Activated CD4-positive, alpha-beta T cell treated with anti-CD3 and anti-CD28 coated beads, Interleukin-2, Interleukin-6, amounts not matched to agents 100 ng/mL and 50 ng/mL, durations not matched to agents 16 hours and 8 hours (primary cell): ENCODE results near the gene C20orf202.

Experiments used
- DNase-seq: peaks from one replicate; pipeline ENCODE4 v3.0.0-alpha.2; 2020

The C20orf202 gene

GRCh38 chr20:1202762-1203504 is at the start of gene C20orf202:
Gene C20orf202 (plus strand): TSS chr20:1203454. CDS start chr20:1203586, 132 bp downstream.
- no peak for DNase-seq

- DNase-seq: no peak
These were observed 49.0 kb upstream of the C20orf202 start for GRCh38 chr20:1154226-1154625.

GRCh38 chr20:1154691-1155090 is 48.6 kb upstream of the C20orf202 start:
- no peak for DNase-seq

GRCh38 chr20:1155342-1155741 is 47.9 kb upstream of the C20orf202 start:
- no peak for DNase-seq

- no peak for DNase-seq
These were observed 42.8 kb upstream of the C20orf202 start for GRCh38 chr20:1160496-1160895.

GRCh38 chr20:1160991-1161390 is 42.3 kb upstream of the C20orf202 start:
- no peak for DNase-seq

- DNase-seq: no peak
These were observed 40.1 kb upstream of the C20orf202 start for GRCh38 chr20:1163105-1163504.

- DNase-seq: no peak
These were observed 39.6 kb upstream of the C20orf202 start for GRCh38 chr20:1163653-1164052.

- DNase-seq: no peak
These were observed 38.4 kb upstream of the C20orf202 start for GRCh38 chr20:1164871-1165270.

GRCh38 chr20:1165521-1165920 is 37.7 kb upstream of the C20orf202 start:
- no peak for DNase-seq

GRCh38 chr20:1165941-1166340 is 37.3 kb upstream of the C20orf202 start:
- DNase-seq: no peak

GRCh38 chr20:1166948-1167720 is 36.1 kb upstream of the C20orf202 start:
- DNase-seq: no peak

- DNase-seq: no peak
These were observed 34.0 kb upstream of the C20orf202 start for GRCh38 chr20:1169224-1169623.

GRCh38 chr20:1171461-1172093 is 31.7 kb upstream of the C20orf202 start:
- no peak for DNase-seq

GRCh38 chr20:1173698-1174097 is 29.6 kb upstream of the C20orf202 start:
- no peak for DNase-seq

- no peak for DNase-seq
These were observed 28.5 kb upstream of the C20orf202 start for GRCh38 chr20:1174787-1175186.

GRCh38 chr20:1177680-1178079 is 25.6 kb upstream of the C20orf202 start:
- no peak for DNase-seq

- DNase-seq: no peak
These were observed 25.2 kb upstream of the C20orf202 start for GRCh38 chr20:1178103-1178502.

- DNase-seq: no peak
These were observed 24.6 kb upstream of the C20orf202 start for GRCh38 chr20:1178623-1179022.

- no peak for DNase-seq
These were observed 22.3 kb upstream of the C20orf202 start for GRCh38 chr20:1180949-1181348.

GRCh38 chr20:1182106-1182505 is 21.1 kb upstream of the C20orf202 start:
- DNase-seq: no peak

- DNase-seq: no peak
These were observed 20.1 kb upstream of the C20orf202 start for GRCh38 chr20:1183153-1183552.

GRCh38 chr20:1184260-1184637 is 19.0 kb upstream of the C20orf202 start:
- no peak for DNase-seq
